Activated B cell treated with CpG ODN at 0.5 μM for 24 hours (primary cell): ENCODE measurements around the gene MYH6. TPM values are rescaled to one million over a fixed set of nuclear protein-coding genes. Genes with fewer than 3 reads are reported as not detected.
"Not testable (repeated sequence)": the region's sequence is repeated elsewhere in the genome, so short reads cannot be mapped to it uniquely, and the experiment has no call there.

Experiments used
- ATAC-seq: fragments of 200-7000 bp; cut with Tn5 transposase; one replicate; pipeline ENCODE4 v1.10.0; 2021; ENCODE audit warnings: low read depth, mild to moderate bottlenecking, moderate library complexity
- CTCF ChIA-PET: fragments of 350-600 bp; sonication (Branson Sonifier 250); formaldehyde crosslinking; loops from one replicate; lab custom pipeline; 2021; ENCODE audit warnings: antibody characterized with exemption; lab: Charles Lee
- POLR2A ChIA-PET: fragments of 350-600 bp; sonication (Branson Sonifier 250); formaldehyde crosslinking; loops from one replicate; lab custom pipeline; 2021; ENCODE audit warnings: antibody characterized with exemption; lab: Charles Lee
- DNase-seq: peaks from one replicate; pipeline ENCODE4 v3.0.0; 2022
- H3K27ac Mint-ChIP-seq: one replicate; pipeline ENCODE4 v1.8.0; 2020; ENCODE audit warnings: mixed read lengths
- H3K27me3 Mint-ChIP-seq: one replicate; pipeline ENCODE4 v1.8.0; 2021; ENCODE audit warnings: mixed read lengths
- H3K36me3 Mint-ChIP-seq: one replicate; pipeline ENCODE4 v1.8.0; 2021; ENCODE audit warnings: low read depth, mixed read lengths
- H3K4me1 Mint-ChIP-seq: one replicate; pipeline ENCODE4 v1.8.0; 2021; ENCODE audit warnings: mixed read lengths
- H3K4me3 Mint-ChIP-seq: one replicate; pipeline ENCODE4 v1.8.0; 2020; ENCODE audit warnings: mild to moderate bottlenecking, mixed read lengths
- H3K9me3 Mint-ChIP-seq: one replicate; pipeline ENCODE4 v1.8.0; 2020; ENCODE audit warnings: mixed read lengths
- CTCF ChIP-seq: fragments of 200-600 bp; IDR thresholded peaks from one replicate; pipeline ENCODE4 v1.8.0; 2022; ENCODE audit warnings: antibody characterized with exemption, mild to moderate bottlenecking
- intact Hi-C: fragments of 100-400 bp; cut with micrococcal nuclease; formaldehyde crosslinking; loops from one replicate; pipeline ENCODE4 v1.15.1; 2024
- total RNA-seq: library from RNA; stranded (reverse); gene quantifications from 2 replicates; pipeline ENCODE4 v1.2.3, GENCODE V29; 2022

MYH6 gene
- total RNA-seq, 1 donor from 2014 or later: not detected

GRCh38 chr14:23399136-23399535 lies 8.9 kb downstream of the MYH6 start:
- peaks cover 22% of the 10 kb centered on the region for H3K27me3 Mint-ChIP-seq
- DNase-seq: no peak
- CTCF ChIA-PET: no interaction called here
- no peak overlapping the region for H3K27ac Mint-ChIP-seq
- intact Hi-C loops: no loop called here
- H3K9me3 Mint-ChIP-seq: no peaks in the 10 kb centered on the region
- H3K4me3 Mint-ChIP-seq: no peak overlapping the region
- no peak for TF ChIP-seq CTCF
- ATAC-seq: no peak
- POLR2A ChIA-PET: no interaction called here
- H3K36me3 Mint-ChIP-seq: no peaks in the 10 kb centered on the region
- peaks cover 2% of the 10 kb centered on the region for H3K4me1 Mint-ChIP-seq

GRCh38 chr14:23398348-23398747 lies 9.7 kb downstream of the MYH6 start:
- H3K27ac Mint-ChIP-seq: no peak overlapping the region
- H3K4me1 Mint-ChIP-seq: peaks cover under 1% of the 10 kb centered on the region
- POLR2A ChIA-PET: no interaction called here

GRCh38 chr14:23396781-23397407 lies 11.2 kb downstream of the MYH6 start:
- Mint-ChIP-seq H3K27ac (no peak overlapping the region), H3K36me3 (no peaks in the 10 kb centered on the region), H3K27me3 (peaks cover 14% of the 10 kb centered on the region), H3K4me3 (no peak overlapping the region), H3K9me3 (no peaks in the 10 kb centered on the region), H3K4me1 (no peaks in the 10 kb centered on the region)
- no peak for TF ChIP-seq CTCF
- CTCF ChIA-PET: no interaction called here
- no peak for ATAC-seq
- no peak for DNase-seq
- intact Hi-C loops: no loop called here
- POLR2A ChIA-PET: no interaction called here

More at GRCh38 chr14:23398348-23398747, 9.7 kb downstream of the MYH6 start:
- intact Hi-C loops: no loop called here
- TF ChIP-seq CTCF: no peak
- no peak for ATAC-seq
- CTCF ChIA-PET: no interaction called here
- Mint-ChIP-seq H3K27me3 (peaks cover 16% of the 10 kb centered on the region), H3K36me3 (no peaks in the 10 kb centered on the region), H3K4me3 (no peak overlapping the region), H3K9me3 (no peaks in the 10 kb centered on the region)
- no peak for DNase-seq

GRCh38 chr14:23396126-23396525 lies 11.9 kb downstream of the MYH6 start:
- Mint-ChIP-seq H3K9me3 (no peaks in the 10 kb centered on the region), H3K27ac (no peak overlapping the region), H3K36me3 (no peaks in the 10 kb centered on the region), H3K4me3 (no peak overlapping the region), H3K4me1 (no peaks in the 10 kb centered on the region), H3K27me3 (peaks cover 14% of the 10 kb centered on the region)
- POLR2A ChIA-PET: no interaction called here
- intact Hi-C loops: no loop called here
- CTCF ChIA-PET: no interaction called here
- no peak for ATAC-seq
- no peak for TF ChIP-seq CTCF
- no peak for DNase-seq

GRCh38 chr14:23392613-23393012 lies 15.5 kb downstream of the MYH6 start:
- ChIA-PET POLR2A (no interaction called here), CTCF (no interaction called here)
- H3K27me3 Mint-ChIP-seq: peaks cover 24% of the 10 kb centered on the region
- no peaks in the 10 kb centered on the region for H3K4me1 Mint-ChIP-seq
- intact Hi-C loops: no loop called here
- H3K36me3 Mint-ChIP-seq: no peaks in the 10 kb centered on the region
- H3K4me3 Mint-ChIP-seq: no peak overlapping the region
- no peak for TF ChIP-seq CTCF
- no peak overlapping the region for H3K27ac Mint-ChIP-seq
- no peak for ATAC-seq
- no peak for DNase-seq
- no peaks in the 10 kb centered on the region for H3K9me3 Mint-ChIP-seq

- intact Hi-C loops, H3K4me1 Mint-ChIP-seq, H3K36me3 Mint-ChIP-seq, DNase-seq, ATAC-seq, H3K27ac Mint-ChIP-seq, H3K9me3 Mint-ChIP-seq, H3K4me3 Mint-ChIP-seq, POLR2A ChIA-PET: not testable (repeated sequence)
- CTCF ChIA-PET: interaction anchor here (1.5 kb wide), 1 partner anchor 10 kb away, joined by 7 read pairs; no protein-coding TSS in a partner anchor
- peaks cover 31% of the 10 kb centered on the region for H3K27me3 Mint-ChIP-seq
Measured at GRCh38 chr14:23389871-23390270, 18.2 kb downstream of the MYH6 start.
